AG04450 (cell line): ENCODE data around the gene ZNF367. TPM values are rescaled to one million over a fixed set of nuclear protein-coding genes. Genes with fewer than 3 reads are reported as not detected.

Experiments
- CTCF ChIA-PET: fragments of 300-600, 350-600 bp; formaldehyde crosslinking; extraction: SDS; loops from one replicate; lab custom pipeline; 2022; ENCODE audit warnings: antibody characterized with exemption, inconsistent platforms; lab: Charles Lee
- POLR2A ChIA-PET: fragments of 350-600 bp; formaldehyde crosslinking; extraction: SDS; loops from one replicate; lab custom pipeline; 2021; ENCODE audit warnings: antibody characterized with exemption, inconsistent platforms; lab: Yijun Ruan, JAX
- DNase-seq: peaks from one replicate; pipeline ENCODE4 v3.0.0-alpha.2; 2011; ENCODE audit warnings: low read depth, low spot score
- H3K27ac ChIP-seq: one replicate; pipeline ENCODE4 v1.5.1; 2012; ENCODE audit warnings: low read depth, low read length, control low read depth
- H3K27me3 ChIP-seq: one replicate; pipeline ENCODE4 v1.6.0; 2012; ENCODE audit warnings: low read length; ENCODE audit not compliant: control insufficient read depth, insufficient read depth
- H3K4me3 ChIP-seq: 2 replicates; pipeline ENCODE4 v1.5.1; 2011; ENCODE audit warnings: mild to moderate bottlenecking, low read depth, low read length, control low read depth
- H3K9me3 ChIP-seq: 2 replicates; pipeline ENCODE4 v1.5.1; 2012; ENCODE audit warnings: low read length; ENCODE audit not compliant: control insufficient read depth, insufficient read depth
- CTCF ChIP-seq: IDR thresholded peaks from 2 replicates; pipeline ENCODE4 v1.5.1; 2011; ENCODE audit warnings: low read depth, low read length, control low read depth, inconsistent platforms
- polyA plus RNA-seq: library from polyadenylated mRNA; depleted of rRNA; stranded (reverse); fragments of >200 nt; gene quantifications from 2 replicates; pipeline ENCODE4 v1.2.3, GENCODE V29; 2011

The ZNF367 gene
- polyA plus RNA-seq, 1 experiment, result 0.60 TPM

- CTCF ChIA-PET, result interaction anchor here (0.5 to 0.9 kb wide), 2 partner anchors 133 to 143 kb away, joined by 3 to 4 read pairs; no protein-coding TSS in a partner anchor
- no peak for TF ChIP-seq CTCF
- Histone ChIP-seq H3K9me3 (no peaks in the 10 kb centered on the region), H3K4me3 (no peak overlapping the region), H3K27me3 (no peaks in the 10 kb centered on the region), H3K27ac (no peak overlapping the region)
- POLR2A ChIA-PET, result no interaction called here
- DNase-seq, result no peak
Measured at GRCh38 chr9:96460882-96461281, 42.7 kb upstream of the ZNF367 start.

- Histone ChIP-seq H3K4me3 (no peak overlapping the region), H3K27me3 (no peaks in the 10 kb centered on the region), H3K9me3 (no peaks in the 10 kb centered on the region), H3K27ac (no peak overlapping the region)
- POLR2A ChIA-PET, result interaction anchor here (0.6 kb wide), 1 partner anchor 322 kb away, joined by 3 read pairs; no protein-coding TSS in a partner anchor
- TF ChIP-seq CTCF, result no peak
- CTCF ChIA-PET, result no interaction called here
- no peak for DNase-seq
Measured at GRCh38 chr9:96460470-96460869, 42.3 kb upstream of the ZNF367 start.

- H3K4me3 ChIP-seq, result no peak overlapping the region
- TF ChIP-seq CTCF, result no peak
- DNase-seq, result no peak
- H3K9me3 ChIP-seq, result no peaks in the 10 kb centered on the region
- POLR2A ChIA-PET, result no interaction called here
- no peak overlapping the region for H3K27ac ChIP-seq
- H3K27me3 ChIP-seq, result no peaks in the 10 kb centered on the region
- CTCF ChIA-PET, result interaction anchor here (0.5 kb wide), 1 partner anchor 211 kb away, joined by 4 read pairs; no protein-coding TSS in a partner anchor
Measured at GRCh38 chr9:96459268-96460007, 41.3 kb upstream of the ZNF367 start.

- H3K4me3 ChIP-seq, result no peak overlapping the region
- H3K9me3 ChIP-seq, result no peaks in the 10 kb centered on the region
- DNase-seq, result no peak
- no peak overlapping the region for H3K27ac ChIP-seq
- TF ChIP-seq CTCF, result no peak
- no peaks in the 10 kb centered on the region for H3K27me3 ChIP-seq
- CTCF ChIA-PET, result no interaction called here
- POLR2A ChIA-PET, result no interaction called here
Measured at GRCh38 chr9:96458226-96458625, 40.1 kb upstream of the ZNF367 start.

- no peaks in the 10 kb centered on the region for H3K27me3 ChIP-seq
- H3K27ac ChIP-seq, result no peak overlapping the region
- H3K4me3 ChIP-seq, result no peak overlapping the region
- H3K9me3 ChIP-seq, result no peaks in the 10 kb centered on the region
- CTCF ChIA-PET, result interaction anchor here (1.7 kb wide), 1 partner anchor 14 kb away, joined by 4 read pairs; no protein-coding TSS in a partner anchor
- no peak for DNase-seq
- POLR2A ChIA-PET, result no interaction called here
- TF ChIP-seq CTCF, result no peak
Measured at GRCh38 chr9:96457266-96457665, 39.1 kb upstream of the ZNF367 start.
